Upper lobe of right lung (tissue), 1 donor: ENCODE results near the gene FOXO6. TPM values are rescaled to one million over a fixed set of nuclear protein-coding genes. Genes with fewer than 3 reads are reported as not detected.

ENCODE experiments used
- ATAC-seq: fragments of 200-7000 bp; cut with Tn5 transposase; one replicate; pipeline ENCODE4 v1.9.1; 2020; ENCODE audit warnings: mild to moderate bottlenecking, moderate library complexity
- DNase-seq: peaks from one replicate; pipeline ENCODE4 v3.0.0-alpha.2; 2020
- H3K27ac ChIP-seq: fragments of 200-600 bp; one replicate; pipeline ENCODE4 v1.8.0; 2022
- H3K27me3 ChIP-seq: fragments of 200-600 bp; one replicate; pipeline ENCODE4 v1.8.0; 2022; ENCODE audit warnings: mild to moderate bottlenecking
- H3K36me3 ChIP-seq: fragments of 200-600 bp; one replicate; pipeline ENCODE4 v1.8.0; 2022
- H3K4me1 ChIP-seq: fragments of 200-600 bp; one replicate; pipeline ENCODE4 v1.8.0; 2022
- H3K4me3 ChIP-seq: fragments of 200-600 bp; one replicate; pipeline ENCODE4 v1.8.0; 2022; ENCODE audit warnings: mild to moderate bottlenecking
- H3K9me3 ChIP-seq: fragments of 200-600 bp; one replicate; pipeline ENCODE4 v1.8.0; 2022
- CTCF ChIP-seq: fragments of 200-600 bp; IDR thresholded peaks from one replicate; pipeline ENCODE4 v1.8.0; 2022; ENCODE audit warnings: antibody characterized with exemption
- intact Hi-C: fragments of 100-400 bp; cut with DNase I; formaldehyde crosslinking; loops from one replicate; pipeline ENCODE4 v1.11.0; 2022
- total RNA-seq: library from RNA; stranded (reverse); fragmentation: NEBNext Ultra II Directional; extraction: Animal tissue kit (Norgen Biotek cat#: 25700); gene quantifications from one replicate; pipeline ENCODE4 v1.2.1, GENCODE V29; 2021
- donor health status: DM: no; HTN: yes; CAD: no; lungs with severe emphysema.

Gene FOXO6
- total RNA-seq, 1 donor from 2014 or later: 0.43 TPM

- no peak for TF ChIP-seq CTCF
- H3K4me3 ChIP-seq: no peak overlapping the region
- DNase-seq (no peak), ATAC-seq (no peak)
- no peaks in the 10 kb centered on the region for H3K9me3 ChIP-seq
- no peaks in the 10 kb centered on the region for H3K36me3 ChIP-seq
- no peak overlapping the region for H3K27ac ChIP-seq
- intact Hi-C loops: no loop called here
- H3K4me1 ChIP-seq: no peaks in the 10 kb centered on the region
- peaks cover 21% of the 10 kb centered on the region for H3K27me3 ChIP-seq
These were observed 33.1 kb downstream of the FOXO6 start for GRCh38 chr1:41394369-41394744.

DNA sequence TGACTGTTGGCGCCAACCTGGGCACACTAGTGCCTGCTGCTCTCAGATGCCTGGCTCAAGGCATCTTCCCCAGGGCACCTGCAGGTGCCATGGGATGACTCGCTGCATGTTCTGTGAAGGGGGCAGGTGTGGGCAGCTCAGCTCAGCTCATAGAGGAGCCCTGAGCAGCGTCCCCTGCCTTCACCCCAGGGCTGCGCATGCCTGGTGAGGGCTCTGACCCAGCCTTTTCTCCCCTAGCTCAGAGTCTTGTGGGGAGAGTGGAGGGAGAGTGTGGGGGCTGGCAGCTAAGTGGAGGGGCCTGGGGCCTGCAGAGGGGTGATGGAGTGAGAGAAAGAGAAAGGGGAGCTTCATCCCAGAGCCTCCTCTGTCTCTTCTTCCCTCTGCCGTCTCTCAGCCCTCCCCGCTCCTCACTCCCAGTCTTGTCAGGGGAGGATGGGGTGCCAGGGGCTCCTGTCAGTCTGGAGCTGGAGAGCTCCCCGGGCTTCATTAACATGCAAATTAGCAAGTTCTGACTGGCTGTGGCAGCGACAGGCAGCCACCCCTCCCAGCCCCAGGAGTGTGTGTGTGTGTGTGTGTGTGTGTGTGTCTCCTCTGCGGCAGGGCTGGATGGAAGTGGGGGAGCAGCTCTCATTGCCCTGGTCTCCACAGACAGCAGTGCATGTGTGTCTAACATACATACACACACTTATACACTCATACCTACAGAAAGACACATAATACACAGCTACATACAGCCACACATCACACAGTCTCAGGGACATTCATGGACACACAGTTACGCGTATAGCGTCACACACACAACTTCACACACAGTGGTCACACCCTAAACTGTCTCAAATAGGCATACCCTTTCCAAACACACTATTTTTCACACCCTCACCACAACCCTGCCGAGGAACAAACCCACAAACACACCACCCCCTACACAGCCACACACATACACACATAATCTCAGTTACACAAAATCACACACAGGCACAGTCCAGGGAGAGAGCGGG is 34.0 kb downstream of the FOXO6 start:
- no peak for TF ChIP-seq CTCF
- intact Hi-C loops: no loop called here
- Histone ChIP-seq H3K4me1 (no peaks in the 10 kb centered on the region), H3K4me3 (no peak overlapping the region), H3K27me3 (peaks cover 21% of the 10 kb centered on the region), H3K36me3 (no peaks in the 10 kb centered on the region), H3K27ac (no peak overlapping the region), H3K9me3 (no peaks in the 10 kb centered on the region)
- ATAC-seq: no peak
- DNase-seq: no peak

DNA sequence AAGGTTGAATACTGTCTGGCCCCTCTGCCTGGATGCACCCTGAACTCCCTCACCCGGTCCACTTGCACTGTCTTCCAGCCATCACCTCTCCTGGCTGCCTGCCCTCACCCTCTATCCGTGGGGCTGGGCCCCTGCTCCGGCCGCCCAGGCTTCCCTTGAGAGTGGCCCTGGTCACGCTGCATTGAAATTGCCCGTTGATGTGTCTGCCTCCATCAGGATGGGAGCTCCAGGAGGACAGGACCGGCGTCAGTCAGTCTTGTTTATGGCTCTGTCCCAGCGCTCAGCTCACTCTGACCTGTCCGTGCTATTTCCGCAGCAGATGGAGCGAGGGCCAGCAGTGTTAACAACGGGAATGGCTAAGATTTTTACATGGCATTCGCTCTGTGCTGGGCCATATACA is 34.9 kb downstream of the FOXO6 start:
- H3K27me3 ChIP-seq: peaks cover 21% of the 10 kb centered on the region
- DNase-seq: no peak
- no peaks in the 10 kb centered on the region for H3K36me3 ChIP-seq
- no peak overlapping the region for H3K27ac ChIP-seq
- no peak for TF ChIP-seq CTCF
- ATAC-seq: no peak
- H3K9me3 ChIP-seq: no peaks in the 10 kb centered on the region
- no peak overlapping the region for H3K4me3 ChIP-seq
- intact Hi-C loops: no loop called here
- no peaks in the 10 kb centered on the region for H3K4me1 ChIP-seq

GRCh38 chr1:41397020-41397419 is 35.8 kb downstream of the FOXO6 start:
- peaks cover 21% of the 10 kb centered on the region for H3K27me3 ChIP-seq
- H3K36me3 ChIP-seq: no peaks in the 10 kb centered on the region
- H3K4me3 ChIP-seq: no peak overlapping the region
- TF ChIP-seq CTCF: no peak
- DNase-seq: no peak
- intact Hi-C loops: no loop called here
- no peaks in the 10 kb centered on the region for H3K4me1 ChIP-seq
- ATAC-seq: no peak
- H3K9me3 ChIP-seq: no peaks in the 10 kb centered on the region
- no peak overlapping the region for H3K27ac ChIP-seq

GRCh38 chr1:41397753-41398330 is 36.6 kb downstream of the FOXO6 start:
- no peaks in the 10 kb centered on the region for H3K36me3 ChIP-seq
- no peaks in the 10 kb centered on the region for H3K9me3 ChIP-seq
- ATAC-seq (no peak), DNase-seq (no peak)
- intact Hi-C loops: no loop called here
- H3K27me3 ChIP-seq: peaks cover 21% of the 10 kb centered on the region
- no peak for TF ChIP-seq CTCF
- H3K4me1 ChIP-seq: no peaks in the 10 kb centered on the region
- H3K4me3 ChIP-seq: no peak overlapping the region
- no peak overlapping the region for H3K27ac ChIP-seq
